Measurements from ENCODE around the gene CLDN3.

CLDN3 gene

GRCh38 chr7:73740771-73741170 lies 29.3 kb downstream of the CLDN3 start:
- Histone ChIP-seq H3K9me3 (ENCODE audit: control insufficient read depth, low read length) (no peaks in the 10 kb centered on the region), H3K4me3 (ENCODE audit: low read length) (no peak overlapping the region), H3K4me1 (ENCODE audit: control insufficient read depth, insufficient read depth, low read length) (peaks cover 56% of the 10 kb centered on the region), H3K27me3 (ENCODE audit: control insufficient read depth, insufficient read depth, low read length) (no peaks in the 10 kb centered on the region), H3K36me3 (ENCODE audit: control insufficient read depth, insufficient read depth, low read length) (peaks cover 5% of the 10 kb centered on the region), H3K9ac (ENCODE audit: low read length) (no peak overlapping the region)

- Histone ChIP-seq H3K9ac (ENCODE audit: low read length) (no peak overlapping the region), H3K9me3 (ENCODE audit: control insufficient read depth, low read length) (no peaks in the 10 kb centered on the region), H3K4me3 (ENCODE audit: low read length) (no peak overlapping the region), H3K27me3 (ENCODE audit: control insufficient read depth, insufficient read depth, low read length) (no peaks in the 10 kb centered on the region), H3K4me1 (ENCODE audit: control insufficient read depth, insufficient read depth, low read length) (peaks cover 62% of the 10 kb centered on the region), H3K36me3 (ENCODE audit: control insufficient read depth, insufficient read depth, low read length) (peaks cover 7% of the 10 kb centered on the region)
Observed at GRCh38 chr7:73740212-73740611, 29.9 kb downstream of the CLDN3 start.

- H3K9me3 ChIP-seq (ENCODE audit: control insufficient read depth, low read length): no peaks in the 10 kb centered on the region
- H3K4me3 ChIP-seq (ENCODE audit: low read length): peak overlapping the region; percentile 71
Observed at GRCh38 chr7:73739387-73739767, 30.7 kb downstream of the CLDN3 start.

GRCh38 chr7:73738612-73739386 lies 31.3 kb downstream of the CLDN3 start, which contains the start of gene ABHD11:
Gene ABHD11, minus strand, starts transcription at chr7:73738802. Its CDS starts 32 bp downstream, at chr7:73738770.
- Histone ChIP-seq H3K4me3 (ENCODE audit: low read length) (peak within 1 kb of the TSS; percentile 71), H3K36me3 (ENCODE audit: control insufficient read depth, insufficient read depth, low read length) (peaks cover 7% of the 10 kb centered on the region), H3K27me3 (ENCODE audit: control insufficient read depth, insufficient read depth, low read length) (no peaks in the 10 kb centered on the region), H3K9me3 (ENCODE audit: control insufficient read depth, low read length) (no peaks in the 10 kb centered on the region), H3K4me1 (ENCODE audit: control insufficient read depth, insufficient read depth, low read length) (peaks cover 66% of the 10 kb centered on the region), H3K9ac (ENCODE audit: low read length) (peak within 1 kb of the TSS; percentile 99)

More at GRCh38 chr7:73739387-73739767, 30.7 kb downstream of the CLDN3 start:
- Histone ChIP-seq H3K9ac (ENCODE audit: low read length) (peak overlapping the region; percentile 99), H3K27me3 (ENCODE audit: control insufficient read depth, insufficient read depth, low read length) (no peaks in the 10 kb centered on the region), H3K36me3 (ENCODE audit: control insufficient read depth, insufficient read depth, low read length) (peaks cover 7% of the 10 kb centered on the region), H3K4me1 (ENCODE audit: control insufficient read depth, insufficient read depth, low read length) (peaks cover 69% of the 10 kb centered on the region)

GRCh38 chr7:73738220-73738611 lies 31.9 kb downstream of the CLDN3 start:
- no peaks in the 10 kb centered on the region for H3K9me3 ChIP-seq (ENCODE audit: control insufficient read depth, low read length)
- peaks cover 7% of the 10 kb centered on the region for H3K36me3 ChIP-seq (ENCODE audit: control insufficient read depth, insufficient read depth, low read length)
- H3K4me1 ChIP-seq (ENCODE audit: control insufficient read depth, insufficient read depth, low read length): peaks cover 60% of the 10 kb centered on the region
- peak overlapping the region; percentile 82 for H3K9ac ChIP-seq (ENCODE audit: low read length)
- H3K4me3 ChIP-seq (ENCODE audit: low read length): peak overlapping the region; percentile 63
- no peaks in the 10 kb centered on the region for H3K27me3 ChIP-seq (ENCODE audit: control insufficient read depth, insufficient read depth, low read length)

- H3K36me3 ChIP-seq (ENCODE audit: control insufficient read depth, insufficient read depth, low read length): peaks cover 7% of the 10 kb centered on the region
- H3K9me3 ChIP-seq (ENCODE audit: control insufficient read depth, low read length): no peaks in the 10 kb centered on the region
- no peaks in the 10 kb centered on the region for H3K27me3 ChIP-seq (ENCODE audit: control insufficient read depth, insufficient read depth, low read length)
- H3K9ac ChIP-seq (ENCODE audit: low read length): peak overlapping the region; percentile 82
- H3K4me1 ChIP-seq (ENCODE audit: control insufficient read depth, insufficient read depth, low read length): peaks cover 54% of the 10 kb centered on the region
- H3K4me3 ChIP-seq (ENCODE audit: low read length): peak overlapping the region; percentile 63
Observed at GRCh38 chr7:73737491-73738219, 32.4 kb downstream of the CLDN3 start.

GRCh38 chr7:73736885-73737284 lies 33.2 kb downstream of the CLDN3 start:
- Histone ChIP-seq H3K27me3 (ENCODE audit: control insufficient read depth, insufficient read depth, low read length) (no peaks in the 10 kb centered on the region), H3K9ac (ENCODE audit: low read length) (no peak overlapping the region), H3K4me1 (ENCODE audit: control insufficient read depth, insufficient read depth, low read length) (peaks cover 47% of the 10 kb centered on the region), H3K36me3 (ENCODE audit: control insufficient read depth, insufficient read depth, low read length) (peaks cover 7% of the 10 kb centered on the region), H3K4me3 (ENCODE audit: low read length) (no peak overlapping the region), H3K9me3 (ENCODE audit: control insufficient read depth, low read length) (no peaks in the 10 kb centered on the region)

- H3K27me3 ChIP-seq (ENCODE audit: control insufficient read depth, insufficient read depth, low read length): no peaks in the 10 kb centered on the region
- peaks cover 36% of the 10 kb centered on the region for H3K4me1 ChIP-seq (ENCODE audit: control insufficient read depth, insufficient read depth, low read length)
- peaks cover 7% of the 10 kb centered on the region for H3K36me3 ChIP-seq (ENCODE audit: control insufficient read depth, insufficient read depth, low read length)
- H3K9ac ChIP-seq (ENCODE audit: low read length): peak overlapping the region; percentile 64
- no peaks in the 10 kb centered on the region for H3K9me3 ChIP-seq (ENCODE audit: control insufficient read depth, low read length)
- no peak overlapping the region for H3K4me3 ChIP-seq (ENCODE audit: low read length)
Observed at GRCh38 chr7:73735528-73735905, 34.6 kb downstream of the CLDN3 start.

GRCh38 chr7:73734619-73735527 lies 35.2 kb downstream of the CLDN3 start:
- H3K4me3 ChIP-seq (ENCODE audit: low read length): no peak overlapping the region
- H3K9me3 ChIP-seq (ENCODE audit: control insufficient read depth, low read length): no peaks in the 10 kb centered on the region
- H3K27me3 ChIP-seq (ENCODE audit: control insufficient read depth, insufficient read depth, low read length): no peaks in the 10 kb centered on the region
- H3K4me1 ChIP-seq (ENCODE audit: control insufficient read depth, insufficient read depth, low read length): peaks cover 34% of the 10 kb centered on the region
- peak overlapping the region; percentile 64 for H3K9ac ChIP-seq (ENCODE audit: low read length)
- H3K36me3 ChIP-seq (ENCODE audit: control insufficient read depth, insufficient read depth, low read length): peaks cover 7% of the 10 kb centered on the region

GRCh38 chr7:73732397-73732796 lies 37.7 kb downstream of the CLDN3 start:
- H3K4me3 ChIP-seq (ENCODE audit: low read length): no peak overlapping the region
- no peak overlapping the region for H3K9ac ChIP-seq (ENCODE audit: low read length)
- no peaks in the 10 kb centered on the region for H3K27me3 ChIP-seq (ENCODE audit: control insufficient read depth, insufficient read depth, low read length)
- peaks cover 23% of the 10 kb centered on the region for H3K4me1 ChIP-seq (ENCODE audit: control insufficient read depth, insufficient read depth, low read length)
- no peaks in the 10 kb centered on the region for H3K9me3 ChIP-seq (ENCODE audit: control insufficient read depth, low read length)
- peaks cover 7% of the 10 kb centered on the region for H3K36me3 ChIP-seq (ENCODE audit: control insufficient read depth, insufficient read depth, low read length)

GRCh38 chr7:73730485-73730884 lies 39.6 kb downstream of the CLDN3 start:
- H3K36me3 ChIP-seq (ENCODE audit: control insufficient read depth, insufficient read depth, low read length): no peaks in the 10 kb centered on the region
- H3K9ac ChIP-seq (ENCODE audit: low read length): no peak overlapping the region
- H3K27me3 ChIP-seq (ENCODE audit: control insufficient read depth, insufficient read depth, low read length): peaks cover 5% of the 10 kb centered on the region
- no peak overlapping the region for H3K4me3 ChIP-seq (ENCODE audit: low read length)
- H3K9me3 ChIP-seq (ENCODE audit: control insufficient read depth, low read length): no peaks in the 10 kb centered on the region
- H3K4me1 ChIP-seq (ENCODE audit: control insufficient read depth, insufficient read depth, low read length): peaks cover 10% of the 10 kb centered on the region
